Measurements from ENCODE around the gene MEGF8. TPM values are rescaled to one million over a fixed set of nuclear protein-coding genes. Genes with fewer than 3 reads are reported as not detected.

The MEGF8 gene
- total and polyA plus RNA-seq, 2 of the 13 experiments (the other 11 are each of a cell fraction or from before 2014, with no cell fraction given) = 4.0 to 8.8 TPM

DNA sequence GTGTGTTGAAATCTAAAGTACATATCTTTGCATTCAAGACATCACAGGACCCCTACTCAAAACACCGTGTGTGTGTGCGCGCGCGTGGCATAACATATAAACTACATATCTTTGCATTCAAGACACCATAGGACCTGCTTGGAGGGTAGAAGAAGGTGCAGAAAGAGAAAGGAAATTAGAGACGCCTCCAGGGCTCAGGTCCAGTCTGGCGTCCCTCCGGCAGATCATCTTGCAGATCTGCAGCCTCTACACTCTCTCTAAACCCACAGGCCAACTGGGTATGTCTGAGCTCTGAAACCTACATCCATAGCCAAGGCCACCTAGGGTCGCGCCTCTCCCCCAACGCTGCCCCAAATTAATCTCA is 22.4 kb upstream of the MEGF8 start:
- Histone ChIP-seq H3K9me3 (ENCODE audit: low read length) (no peaks in the 10 kb centered on the region), H3K4me3 (replicated peaks in 1 of 3; ENCODE audit: insufficient read depth in 1 of 3, low read depth in 2 of 3, low read length in 3 of 3) (no peak overlapping the region), H3K4me2 (ENCODE audit: low read depth, low read length) (peak overlapping the region; percentile 45), H3K27ac (ENCODE audit: extremely low read length, insufficient read depth, low read length) (no peak overlapping the region), H3K79me2 (ENCODE audit: insufficient read depth, low read length) (no peaks in the 10 kb centered on the region), H2AFZ (ENCODE audit: low read length) (no peak overlapping the region), H3K4me1 (ENCODE audit: insufficient read depth, low read length) (peaks cover 28% of the 10 kb centered on the region), H3K9ac (ENCODE audit: insufficient read depth, low read depth, low read length) (no peak overlapping the region), H3K36me3 (replicated peaks in 1 of 2; ENCODE audit: control insufficient read depth in 1 of 2, insufficient read depth in 2 of 2, low read length in 2 of 2) (0 out of 5 replicates have a peak, but pooled peaks cover 0 to 4% of the 10 kb centered on the region in 2 experiments), H3K27me3 (ENCODE audit: control insufficient read depth in 1 of 2, insufficient read depth in 2 of 2, low read length in 2 of 2) (no peaks in the 10 kb centered on the region), H4K20me1 (ENCODE audit: insufficient read depth, low read length) (no peaks in the 10 kb centered on the region)
- intact Hi-C loops (cut with micrococcal nuclease; ENCODE audit: unreplicated experiment) (loop anchor here (2.0 kb wide), 1 partner anchor 22 kb away; the partner anchor contains the start of gene MEGF8), in situ Hi-C loops (cut with HindIII; ENCODE audit: extremely low pct_ligation_motif_present, low pct_unique_long_range_greater_than_20kb) (no loop called here)
- no TSS peak for BruUV-seq (replicated peaks)
- TF ChIP-seq SOX6 (IDR thresholded peaks at IDR 0.05) = no peak
- no peak for TF ChIP-seq SOX6 (CRISPR knock-in tag; IDR thresholded peaks at IDR 0.05)
- TF ChIP-seq ZNF430 (CRISPR knock-in tag; IDR thresholded peaks at IDR 0.05) = 0 out of 2 replicates have a peak, but pooled peaks have one; percentile 10
- 0 out of 2 replicates have a peak, but pooled peaks have one; percentile 43 for TF ChIP-seq ZNF34 (CRISPR knock-in tag; IDR thresholded peaks at IDR 0.05; ENCODE audit: borderline replicate concordance)
- TF ChIP-seq, protein P1, sequence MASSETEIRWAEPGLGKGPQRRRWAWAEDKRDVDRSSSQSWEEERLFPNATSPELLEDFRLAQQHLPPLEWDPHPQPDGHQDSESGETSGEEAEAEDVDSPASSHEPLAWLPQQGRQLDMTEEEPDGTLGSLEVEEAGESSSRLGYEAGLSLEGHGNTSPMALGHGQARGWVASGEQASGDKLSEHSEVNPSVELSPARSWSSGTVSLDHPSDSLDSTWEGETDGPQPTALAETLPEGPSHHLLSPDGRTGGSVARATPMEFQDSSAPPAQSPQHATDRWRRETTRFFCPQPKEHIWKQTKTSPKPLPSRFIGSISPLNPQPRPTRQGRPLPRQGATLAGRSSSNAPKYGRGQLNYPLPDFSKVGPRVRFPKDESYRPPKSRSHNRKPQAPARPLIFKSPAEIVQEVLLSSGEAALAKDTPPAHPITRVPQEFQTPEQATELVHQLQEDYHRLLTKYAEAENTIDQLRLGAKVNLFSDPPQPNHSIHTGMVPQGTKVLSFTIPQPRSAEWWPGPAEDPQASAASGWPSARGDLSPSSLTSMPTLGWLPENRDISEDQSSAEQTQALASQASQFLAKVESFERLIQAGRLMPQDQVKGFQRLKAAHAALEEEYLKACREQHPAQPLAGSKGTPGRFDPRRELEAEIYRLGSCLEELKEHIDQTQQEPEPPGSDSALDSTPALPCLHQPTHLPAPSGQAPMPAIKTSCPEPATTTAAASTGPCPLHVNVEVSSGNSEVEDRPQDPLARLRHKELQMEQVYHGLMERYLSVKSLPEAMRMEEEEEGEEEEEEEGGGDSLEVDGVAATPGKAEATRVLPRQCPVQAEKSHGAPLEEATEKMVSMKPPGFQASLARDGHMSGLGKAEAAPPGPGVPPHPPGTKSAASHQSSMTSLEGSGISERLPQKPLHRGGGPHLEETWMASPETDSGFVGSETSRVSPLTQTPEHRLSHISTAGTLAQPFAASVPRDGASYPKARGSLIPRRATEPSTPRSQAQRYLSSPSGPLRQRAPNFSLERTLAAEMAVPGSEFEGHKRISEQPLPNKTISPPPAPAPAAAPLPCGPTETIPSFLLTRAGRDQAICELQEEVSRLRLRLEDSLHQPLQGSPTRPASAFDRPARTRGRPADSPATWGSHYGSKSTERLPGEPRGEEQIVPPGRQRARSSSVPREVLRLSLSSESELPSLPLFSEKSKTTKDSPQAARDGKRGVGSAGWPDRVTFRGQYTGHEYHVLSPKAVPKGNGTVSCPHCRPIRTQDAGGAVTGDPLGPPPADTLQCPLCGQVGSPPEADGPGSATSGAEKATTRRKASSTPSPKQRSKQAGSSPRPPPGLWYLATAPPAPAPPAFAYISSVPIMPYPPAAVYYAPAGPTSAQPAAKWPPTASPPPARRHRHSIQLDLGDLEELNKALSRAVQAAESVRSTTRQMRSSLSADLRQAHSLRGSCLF (CRISPR knock-in tag; IDR thresholded peaks at IDR 0.05; ENCODE audit: borderline replicate concordance) = no peak
- ChIA-PET CTCF (ENCODE audit: low intra/inter-chr PET ratio, low total read pairs) (no interaction called here), POLR2A (interaction anchor here (0.7 to 1.9 kb wide), 5 partner anchors 11 to 60 kb away, joined by 3 to 15 read pairs (median 5); partner anchors contain the start of gene GSK3A)
- WGBS (ENCODE audit: low lambda C conversion rate) = 89% methylated on average over 11 of the region's 11 CpGs
- DNase-seq (ENCODE audit: low spot score) = no peak
- FAIRE-seq = peak; percentile 18
- ATAC-seq = no peak
